ENCODE results near the gene MCCD1.

- TF ChIP-seq CTCF (IDR thresholded peaks at IDR 0.05), result no peak
- no peak for TF ChIP-seq POLR2A (IDR thresholded peaks at IDR 0.05)
- no peak for TF ChIP-seq EP300 (IDR thresholded peaks at IDR 0.05)
- no peak for TF ChIP-seq POLR2AphosphoS5 (IDR thresholded peaks at IDR 0.05)
Observed at GRCh38 chr6:31502586-31502985, 26.2 kb upstream of the MCCD1 start.

All from suprapubic skin (tissue), 4 donors.